OCI-LY3 (cell line): ENCODE results near the gene VPS26A.

Experiments
- H2AFZ ChIP-seq: fragments of 200-600, 300-600 bp; shearing (Covaris generic); 2 replicates; pipeline ENCODE4 v1.6.0; 2014; ENCODE audit warnings: antibody characterized with exemption, low read depth, low read length
- H3K27ac ChIP-seq: fragments of 200-600, 300-600 bp; sonication (generic); 2 replicates; pipeline ENCODE4 v1.5.1; 2014; ENCODE audit warnings: mild to moderate bottlenecking, low read length, moderate library complexity, mixed read lengths
- H3K27me3 ChIP-seq: fragments of 200-600, 300-600 bp; sonication (generic); 2 replicates; pipeline ENCODE4 v1.6.1; 2014; ENCODE audit warnings: low read depth, low read length, mixed read lengths
- H3K36me3 ChIP-seq: fragments of 200-600, 300-600 bp; sonication (generic); replicated peaks from 2 replicates; pipeline ENCODE3; 2014; ENCODE audit warnings: low read depth, low read length, mixed read lengths
- H3K4me1 ChIP-seq: fragments of 300-600, 200-600 bp; sonication (generic); 2 replicates; pipeline ENCODE4 v1.6.1; 2014; ENCODE audit warnings: low read length, mixed read lengths
- H3K4me2 ChIP-seq: fragments of 200-600, 300-600 bp; sonication (generic); 2 replicates; pipeline ENCODE4 v1.6.1; 2014; ENCODE audit warnings: low read length, mixed read lengths
- H3K4me3 ChIP-seq: fragments of 300-600, 200-600 bp; sonication (generic); 2 replicates; pipeline ENCODE4 v1.5.1; 2014; ENCODE audit warnings: antibody characterized with exemption, mild to moderate bottlenecking, low read length, moderate library complexity
- H3K79me2 ChIP-seq: fragments of 300-600, 200-600 bp; shearing (Covaris generic); 2 replicates; pipeline ENCODE4 v1.6.1; 2014; ENCODE audit warnings: mild to moderate bottlenecking, low read length, mixed read lengths
- H3K9ac ChIP-seq: fragments of 300-600, 200-600 bp; shearing (Covaris generic); 2 replicates; pipeline ENCODE4 v1.6.0; 2014; ENCODE audit warnings: mild to moderate bottlenecking, low read length, moderate library complexity
- H3K9me3 ChIP-seq: fragments of 200-600, 300-600 bp; shearing (Covaris generic); 2 replicates; pipeline ENCODE4 v1.6.1; 2014; ENCODE audit warnings: low read length, mixed read lengths; ENCODE audit not compliant: insufficient read depth
- H4K20me1 ChIP-seq: fragments of 200-600, 300-600 bp; sonication (generic); 2 replicates; pipeline ENCODE4 v1.6.1; 2016; ENCODE audit warnings: low read length, mixed read lengths; ENCODE audit not compliant: insufficient read depth
- CTCF ChIP-seq: fragments of 200-600, 300-600 bp; sonication (generic); IDR thresholded peaks from 2 replicates; pipeline ENCODE4 v1.5.1; 2014; ENCODE audit warnings: antibody characterized with exemption, low read length, low read depth
- EZH2phosphoT487 ChIP-seq: fragments of 200-600 bp; shearing (Covaris generic); IDR thresholded peaks from 2 replicates; pipeline ENCODE4 v1.6.1; 2018; ENCODE audit warnings: antibody characterized with exemption, mixed run types, low read depth

Gene VPS26A

GRCh38 chr10:69119896-69120295 lies 4.1 kb upstream of the VPS26A start:
- Histone ChIP-seq H3K27me3 (no peaks in the 10 kb centered on the region), H3K4me1 (peaks cover 5% of the 10 kb centered on the region; the same call in 1 of the 2 replicates), H3K9ac (no peak overlapping the region), H2AFZ (no peak overlapping the region), H3K4me3 (no peak overlapping the region), H3K4me2 (no peak overlapping the region), H3K27ac (no peak overlapping the region), H3K79me2 (peaks cover 6% of the 10 kb centered on the region; the same call in 1 of the 2 replicates), H4K20me1 (no peaks in the 10 kb centered on the region), H3K9me3 (no peaks in the 10 kb centered on the region), H3K36me3 (no peaks in the 10 kb centered on the region)
- TF ChIP-seq CTCF: no peak

- no peaks in the 10 kb centered on the region for H4K20me1 ChIP-seq
- no peaks in the 10 kb centered on the region for H3K27me3 ChIP-seq
- peak overlapping the region; percentile 98 for H3K4me3 ChIP-seq
- TF ChIP-seq CTCF (no peak; the same call in 1 of the 2 replicates), EZH2phosphoT487 (no peak)
- H3K36me3 ChIP-seq: no peaks in the 10 kb centered on the region
- peak overlapping the region; percentile 92 for H3K9ac ChIP-seq
- H3K9me3 ChIP-seq: no peaks in the 10 kb centered on the region
- peaks cover 9% of the 10 kb centered on the region for H3K4me1 ChIP-seq
- H3K4me2 ChIP-seq: peak overlapping the region; percentile 98
- H3K79me2 ChIP-seq: peaks cover 21% of the 10 kb centered on the region
- H3K27ac ChIP-seq: peak overlapping the region; percentile 68
- peak overlapping the region; percentile 93 for H2AFZ ChIP-seq
Observed at GRCh38 chr10:69123306-69123746, 652 bp upstream of the VPS26A start.

GRCh38 chr10:69124563-69125268 lies 738 bp downstream of the VPS26A start:
- peaks cover 9% of the 10 kb centered on the region for H3K4me1 ChIP-seq
- no peak overlapping the region for H2AFZ ChIP-seq
- no peaks in the 10 kb centered on the region for H4K20me1 ChIP-seq
- TF ChIP-seq EZH2phosphoT487: no peak
- no peak overlapping the region for H3K27ac ChIP-seq
- no peaks in the 10 kb centered on the region for H3K27me3 ChIP-seq
- H3K36me3 ChIP-seq: no peaks in the 10 kb centered on the region
- H3K79me2 ChIP-seq: peaks cover 21% of the 10 kb centered on the region
- peak overlapping the region; percentile 54 for H3K9ac ChIP-seq
- no peaks in the 10 kb centered on the region for H3K9me3 ChIP-seq
- H3K4me3 ChIP-seq: peak overlapping the region; percentile 98
- H3K4me2 ChIP-seq: peak overlapping the region; percentile 75

- H3K9ac ChIP-seq: peak overlapping the region; percentile 54; the same call in 1 of the 2 replicates
Observed at GRCh38 chr10:69125554-69125953, 1.6 kb downstream of the VPS26A start.

More at GRCh38 chr10:69125554-69125953, 1.6 kb downstream of the VPS26A start:
- Histone ChIP-seq H3K9me3 (no peaks in the 10 kb centered on the region), H2AFZ (no peak overlapping the region), H3K4me1 (peaks cover 9% of the 10 kb centered on the region), H3K4me2 (peak overlapping the region; percentile 75), H3K4me3 (peak overlapping the region; percentile 98; the same call in 1 of the 2 replicates), H3K27ac (no peak overlapping the region), H3K36me3 (no peaks in the 10 kb centered on the region), H4K20me1 (no peaks in the 10 kb centered on the region), H3K79me2 (peaks cover 26% of the 10 kb centered on the region), H3K27me3 (no peaks in the 10 kb centered on the region)
- TF ChIP-seq EZH2phosphoT487: no peak
- TF ChIP-seq CTCF: no peak
